B cell (primary cell): ENCODE data around the gene GAL3ST2.

ENCODE experiments used
- EZH2 ChIP-seq: IDR thresholded peaks from 2 replicates; pipeline ENCODE4 v1.6.1; 2012; ENCODE audit warnings: borderline replicate concordance, low read depth, mild to moderate bottlenecking, moderate library complexity, low read length; ENCODE audit not compliant: insufficient read depth, poor library complexity, severe bottlenecking
- TF ChIP-seq, protein P1 (sequence below): fragments of 200-600 bp; IDR thresholded peaks from one replicate; pipeline ENCODE4 v1.8.0; 2022; ENCODE audit warnings: antibody characterized with exemption, mild to moderate bottlenecking

- TF ChIP-seq, protein P1, sequence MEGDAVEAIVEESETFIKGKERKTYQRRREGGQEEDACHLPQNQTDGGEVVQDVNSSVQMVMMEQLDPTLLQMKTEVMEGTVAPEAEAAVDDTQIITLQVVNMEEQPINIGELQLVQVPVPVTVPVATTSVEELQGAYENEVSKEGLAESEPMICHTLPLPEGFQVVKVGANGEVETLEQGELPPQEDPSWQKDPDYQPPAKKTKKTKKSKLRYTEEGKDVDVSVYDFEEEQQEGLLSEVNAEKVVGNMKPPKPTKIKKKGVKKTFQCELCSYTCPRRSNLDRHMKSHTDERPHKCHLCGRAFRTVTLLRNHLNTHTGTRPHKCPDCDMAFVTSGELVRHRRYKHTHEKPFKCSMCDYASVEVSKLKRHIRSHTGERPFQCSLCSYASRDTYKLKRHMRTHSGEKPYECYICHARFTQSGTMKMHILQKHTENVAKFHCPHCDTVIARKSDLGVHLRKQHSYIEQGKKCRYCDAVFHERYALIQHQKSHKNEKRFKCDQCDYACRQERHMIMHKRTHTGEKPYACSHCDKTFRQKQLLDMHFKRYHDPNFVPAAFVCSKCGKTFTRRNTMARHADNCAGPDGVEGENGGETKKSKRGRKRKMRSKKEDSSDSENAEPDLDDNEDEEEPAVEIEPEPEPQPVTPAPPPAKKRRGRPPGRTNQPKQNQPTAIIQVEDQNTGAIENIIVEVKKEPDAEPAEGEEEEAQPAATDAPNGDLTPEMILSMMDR, result no peak
- TF ChIP-seq EZH2, result no peak
Measured at GRCh38 chr2:241833101-241833663, 56.6 kb downstream of the GAL3ST2 start.
